IPS-NIHi7 (cell line): ENCODE data around the gene TXNL4A.
"Not testable (repeated sequence)": the region's sequence is repeated elsewhere in the genome, so short reads cannot be mapped to it uniquely, and the experiment has no call there.

Experiments used
- DNase-seq: peaks from one replicate; pipeline ENCODE4 v3.0.0; 2012; ENCODE audit warnings: mixed read lengths; ENCODE audit errors: extremely low spot score

TXNL4A gene

GRCh38 chr18:79964330-79965118 lies 23.8 kb downstream of the TXNL4A start, which contains the start of gene HSBP1L1:
TSS of gene HSBP1L1 (plus strand) at chr18:79964643. CDS start at chr18:79964736, 93 bp downstream.
- peak; percentile 79 for DNase-seq

GRCh38 chr18:79963658-79964329 lies 24.6 kb downstream of the TXNL4A start:
- no peak for DNase-seq

- DNase-seq = no peak
Measured at GRCh38 chr18:79962835-79963657, 25.3 kb downstream of the TXNL4A start.

- DNase-seq = no peak
Measured at GRCh38 chr18:79962311-79962710, 26.1 kb downstream of the TXNL4A start.

- no peak for DNase-seq
Measured at GRCh38 chr18:79961527-79962291, 26.7 kb downstream of the TXNL4A start.

GRCh38 chr18:79960921-79961526 lies 27.3 kb downstream of the TXNL4A start:
- DNase-seq = no peak

- DNase-seq = not testable (repeated sequence)
Measured at GRCh38 chr18:79960161-79960801, 28.1 kb downstream of the TXNL4A start.

GRCh38 chr18:79958981-79959380 lies 29.4 kb downstream of the TXNL4A start:
- no peak for DNase-seq

GRCh38 chr18:79956276-79956675 lies 32.1 kb downstream of the TXNL4A start:
- DNase-seq = no peak

GRCh38 chr18:79955302-79956075 lies 32.9 kb downstream of the TXNL4A start:
- no peak for DNase-seq

GRCh38 chr18:79954791-79955190 lies 33.6 kb downstream of the TXNL4A start:
- DNase-seq = peak; percentile 10

GRCh38 chr18:79953971-79954651 lies 34.3 kb downstream of the TXNL4A start:
- peak; percentile 7 for DNase-seq

- peak; percentile 51 for DNase-seq
Measured at GRCh38 chr18:79952996-79953559, 35.3 kb downstream of the TXNL4A start.

- DNase-seq = no peak
Measured at GRCh38 chr18:79952456-79952995, 35.8 kb downstream of the TXNL4A start.

GRCh38 chr18:79951545-79952455 lies 36.6 kb downstream of the TXNL4A start, which contains the start of gene SLC66A2:
TSS of gene SLC66A2 (minus strand) at chr18:79951653. CDS start at chr18:79950926, 727 bp downstream.
- DNase-seq = peak; percentile 89

- DNase-seq = no peak
Measured at GRCh38 chr18:79950515-79951341, 37.6 kb downstream of the TXNL4A start.
